GM12891 (cell line): ENCODE results near the gene RARA.

Experiments
- SPI1 ChIP-seq: IDR thresholded peaks from 2 replicates; pipeline ENCODE4 v1.6.1; 2011; ENCODE audit warnings: low read depth, low read length, control low read depth
- TAF1 ChIP-seq: IDR thresholded peaks from 2 replicates; pipeline ENCODE4 v1.6.1; 2011; ENCODE audit warnings: low read depth, low read length, control low read depth

GRCh38 chr17:40345994-40346764, 37.2 kb downstream of the RARA start:
- TF ChIP-seq SPI1, result no peak
- no peak for TF ChIP-seq TAF1
